Activated CD8-positive, alpha-beta memory T cell treated with anti-CD3 and anti-CD28 coated beads for 48 hours (primary cell): ENCODE measurements around the gene NAA38.

Source experiments
- DNase-seq, 3 experiments: peaks; one replicate each; pipeline ENCODE4 v3.0.0-alpha.2; 2020; ENCODE audit warnings: low read depth in 2 of 3, low spot score in 2 of 3

Gene NAA38

GRCh38 chr17:7852919-7853690 lies 4.3 kb downstream of the NAA38 start:
- no peak for DNase-seq

- no peak for DNase-seq
Measured at GRCh38 chr17:7852262-7852670, 5.1 kb downstream of the NAA38 start.

DNA sequence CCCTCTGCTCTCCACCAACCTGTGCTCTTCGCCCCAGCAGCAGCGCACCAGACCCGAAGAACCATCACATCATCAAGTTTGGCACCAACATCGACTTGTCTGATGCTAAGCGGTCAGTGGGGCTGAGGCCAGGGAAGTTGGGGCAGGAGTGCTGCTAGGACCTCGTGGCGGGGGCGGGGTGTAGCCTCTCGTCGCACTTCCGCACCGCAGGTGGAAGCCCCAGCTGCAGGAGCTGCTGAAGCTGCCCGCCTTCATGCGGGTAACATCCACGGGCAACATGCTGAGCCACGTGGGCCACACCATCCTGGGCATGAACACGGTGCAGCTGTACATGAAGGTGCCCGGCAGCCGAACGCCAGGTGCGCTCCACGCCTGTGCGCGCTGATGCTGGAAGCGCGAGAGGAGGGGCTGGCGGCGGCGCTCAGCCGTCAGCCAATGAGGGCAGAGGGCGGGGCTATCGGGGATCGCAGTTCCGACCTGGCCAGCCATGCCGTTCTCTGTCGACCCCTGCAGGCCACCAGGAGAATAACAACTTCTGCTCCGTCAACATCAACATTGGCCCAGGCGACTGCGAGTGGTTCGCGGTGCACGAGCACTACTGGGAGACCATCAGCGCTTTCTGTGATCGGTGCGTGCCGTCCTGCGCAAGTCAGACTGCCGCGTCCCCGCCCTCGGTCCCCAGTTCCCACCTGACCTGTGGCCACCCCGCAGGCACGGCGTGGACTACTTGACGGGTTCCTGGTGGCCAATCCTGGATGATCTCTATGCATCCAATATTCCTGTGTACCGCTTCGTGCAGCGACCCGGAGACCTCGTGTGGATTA lies 5.7 kb downstream of the NAA38 start:
- peak; percentile 79 to 87 (median 80) for DNase-seq

DNA sequence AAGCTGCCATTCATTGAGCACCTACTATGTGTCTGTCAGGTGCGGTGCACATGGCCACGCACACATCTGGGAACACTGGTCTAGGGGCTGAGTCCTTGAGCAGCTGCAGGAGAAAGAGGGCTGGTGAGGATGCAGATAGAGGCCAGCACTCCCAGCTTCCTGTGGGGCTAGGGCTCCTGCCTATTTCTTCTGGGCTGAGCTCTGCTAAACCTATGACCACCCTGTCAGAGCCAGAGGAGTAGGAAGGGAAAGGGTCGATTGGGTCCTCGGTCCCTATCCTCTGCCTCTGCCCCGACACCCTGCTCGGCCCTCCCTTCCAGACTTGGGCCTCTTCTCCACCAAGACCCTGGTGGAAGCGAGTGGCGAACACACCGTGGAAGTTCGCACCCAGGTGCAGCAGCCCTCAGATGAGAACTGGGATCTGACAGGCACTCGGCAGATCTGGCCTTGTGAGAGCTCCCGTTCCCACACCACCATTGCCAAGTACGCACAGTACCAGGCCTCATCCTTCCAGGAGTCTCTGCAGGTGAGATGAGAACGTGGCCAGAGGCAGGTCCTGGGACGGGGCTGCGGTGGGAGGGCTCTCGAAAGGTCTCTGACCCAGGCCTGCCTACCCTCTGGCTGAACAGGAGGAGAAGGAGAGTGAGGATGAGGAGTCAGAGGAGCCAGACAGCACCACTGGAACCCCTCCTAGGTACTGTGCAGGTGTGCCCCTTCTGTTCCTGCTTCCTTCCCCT lies 6.5 kb downstream of the NAA38 start:
- DNase-seq: no peak

GRCh38 chr17:7849751-7850504 lies 7.4 kb downstream of the NAA38 start:
- DNase-seq: no peak

- no peak for DNase-seq
Measured at GRCh38 chr17:7849130-7849750, 8.1 kb downstream of the NAA38 start.

DNA sequence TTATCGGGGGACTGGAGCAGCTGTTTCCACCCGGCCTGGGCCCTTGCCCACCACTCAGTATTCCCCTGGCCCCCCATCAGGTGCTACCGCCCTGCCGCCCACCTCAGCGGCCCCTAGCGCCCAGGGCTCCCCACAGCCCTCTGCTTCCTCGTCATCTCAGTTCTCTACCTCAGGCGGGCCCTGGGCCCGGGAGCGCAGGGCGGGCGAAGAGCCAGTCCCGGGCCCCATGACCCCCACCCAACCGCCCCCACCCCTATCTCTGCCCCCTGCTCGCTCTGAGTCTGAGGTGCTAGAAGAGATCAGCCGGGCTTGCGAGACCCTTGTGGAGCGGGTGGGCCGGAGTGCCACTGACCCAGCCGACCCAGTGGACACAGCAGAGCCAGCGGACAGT lies 8.6 kb downstream of the NAA38 start:
- no peak for DNase-seq

GRCh38 chr17:7848131-7848579 lies 9.2 kb downstream of the NAA38 start:
- DNase-seq: no peak

DNA sequence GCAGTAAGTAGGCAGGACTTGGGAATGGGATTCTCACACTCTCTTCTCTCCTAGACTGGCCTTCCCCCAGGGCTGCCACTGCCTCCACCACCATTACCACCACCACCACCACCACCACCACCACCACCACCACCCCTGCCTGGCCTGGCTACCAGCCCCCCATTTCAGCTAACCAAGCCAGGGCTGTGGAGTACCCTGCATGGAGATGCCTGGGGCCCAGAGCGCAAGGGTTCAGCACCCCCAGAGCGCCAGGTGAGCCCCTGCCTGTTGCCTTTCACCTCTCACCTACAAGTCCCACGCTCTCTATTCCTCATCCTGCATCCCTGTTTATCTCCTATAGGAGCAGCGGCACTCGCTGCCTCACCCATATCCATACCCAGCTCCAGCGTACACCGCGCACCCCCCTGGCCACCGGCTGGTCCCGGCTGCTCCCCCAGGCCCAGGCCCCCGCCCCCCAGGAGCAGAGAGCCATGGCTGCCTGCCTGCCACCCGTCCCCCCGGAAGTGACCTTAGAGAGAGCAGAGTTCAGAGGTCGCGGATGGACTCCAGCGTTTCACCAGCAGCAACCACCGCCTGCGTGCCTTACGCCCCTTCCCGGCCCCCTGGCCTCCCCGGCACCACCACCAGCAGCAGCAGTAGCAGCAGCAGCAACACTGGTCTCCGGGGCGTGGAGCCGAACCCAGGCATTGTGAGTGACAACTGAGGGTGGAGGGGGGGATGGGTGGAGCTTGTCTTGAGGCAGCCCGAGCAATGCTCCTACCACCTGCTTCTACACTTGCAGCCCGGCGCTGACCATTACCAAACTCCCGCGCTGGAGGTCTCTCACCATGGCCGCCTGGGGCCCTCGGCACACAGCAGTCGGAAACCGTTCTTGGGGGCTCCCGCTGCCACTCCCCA lies 10.3 kb downstream of the NAA38 start:
- no peak for DNase-seq

DNA sequence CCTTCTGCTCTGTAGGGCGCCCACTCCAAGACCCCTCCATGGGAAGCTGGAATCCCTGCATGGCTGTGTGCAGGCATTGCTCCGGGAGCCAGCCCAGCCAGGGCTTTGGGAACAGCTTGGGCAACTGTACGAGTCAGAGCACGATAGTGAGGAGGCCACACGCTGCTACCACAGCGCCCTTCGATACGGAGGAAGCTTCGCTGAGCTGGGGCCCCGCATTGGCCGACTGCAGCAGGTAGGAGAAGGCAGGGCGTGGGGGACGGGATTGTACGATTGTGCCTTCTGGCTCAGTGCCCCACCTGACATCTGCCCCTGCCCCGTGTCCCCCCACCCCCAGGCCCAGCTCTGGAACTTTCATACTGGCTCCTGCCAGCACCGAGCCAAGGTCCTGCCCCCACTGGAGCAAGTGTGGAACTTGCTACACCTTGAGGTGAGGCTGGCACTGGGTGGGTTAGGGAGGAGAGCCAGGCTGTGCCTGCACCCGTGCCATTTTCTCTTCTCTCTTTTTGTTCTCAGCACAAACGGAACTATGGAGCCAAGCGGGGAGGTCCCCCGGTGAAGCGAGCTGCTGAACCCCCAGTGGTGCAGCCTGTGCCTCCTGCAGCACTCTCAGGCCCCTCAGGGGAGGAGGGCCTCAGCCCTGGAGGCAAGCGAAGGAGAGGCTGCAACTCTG lies 11.2 kb downstream of the NAA38 start:
- DNase-seq: no peak

- no peak for DNase-seq
Measured at GRCh38 chr17:7845359-7846062, 11.8 kb downstream of the NAA38 start.

DNA sequence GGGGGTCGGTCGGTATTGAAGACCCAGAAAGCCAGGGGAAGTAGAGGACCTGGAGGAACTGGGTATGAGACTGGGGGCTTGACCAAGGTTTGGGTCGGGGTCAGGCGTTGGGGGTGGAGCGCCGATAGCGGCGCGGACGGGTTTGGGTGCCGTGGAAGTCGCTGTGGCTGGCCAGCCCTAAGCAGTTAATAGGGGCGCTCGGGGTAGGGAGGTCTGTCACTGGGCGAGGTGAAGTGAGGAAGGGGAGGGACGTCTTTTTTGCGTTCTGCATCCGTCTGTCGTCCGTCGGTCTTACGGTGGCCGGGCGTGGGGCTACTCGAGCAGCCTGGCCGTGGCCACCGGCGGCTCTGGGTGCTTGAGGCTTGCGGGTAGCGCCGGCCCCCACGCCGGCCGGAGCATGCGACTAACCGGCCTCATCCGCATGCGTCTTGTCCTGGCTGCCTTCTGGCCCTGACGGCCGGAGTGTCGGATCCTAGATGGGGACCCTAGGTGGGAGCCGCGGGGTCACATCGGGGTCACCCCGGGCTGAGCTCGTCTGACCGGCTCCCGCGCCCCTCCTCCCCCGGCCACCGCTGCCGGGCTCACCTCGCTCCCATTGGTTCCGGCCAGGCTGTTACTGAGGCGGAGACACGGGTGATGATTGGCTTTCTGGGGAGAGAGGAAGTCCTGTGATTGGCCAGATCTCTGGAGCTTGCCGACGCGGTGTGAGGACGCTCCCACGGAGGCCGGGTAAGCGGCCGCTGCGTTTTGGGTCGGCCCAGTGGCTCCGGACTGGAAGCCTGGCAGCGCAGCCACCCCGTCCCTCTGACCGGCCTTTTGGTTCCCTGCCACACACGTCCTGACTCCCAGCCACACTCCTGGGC lies 12.8 kb downstream of the NAA38 start:
- DNase-seq: peak in 2 of 3 experiments; percentile 67 to 73

DNA sequence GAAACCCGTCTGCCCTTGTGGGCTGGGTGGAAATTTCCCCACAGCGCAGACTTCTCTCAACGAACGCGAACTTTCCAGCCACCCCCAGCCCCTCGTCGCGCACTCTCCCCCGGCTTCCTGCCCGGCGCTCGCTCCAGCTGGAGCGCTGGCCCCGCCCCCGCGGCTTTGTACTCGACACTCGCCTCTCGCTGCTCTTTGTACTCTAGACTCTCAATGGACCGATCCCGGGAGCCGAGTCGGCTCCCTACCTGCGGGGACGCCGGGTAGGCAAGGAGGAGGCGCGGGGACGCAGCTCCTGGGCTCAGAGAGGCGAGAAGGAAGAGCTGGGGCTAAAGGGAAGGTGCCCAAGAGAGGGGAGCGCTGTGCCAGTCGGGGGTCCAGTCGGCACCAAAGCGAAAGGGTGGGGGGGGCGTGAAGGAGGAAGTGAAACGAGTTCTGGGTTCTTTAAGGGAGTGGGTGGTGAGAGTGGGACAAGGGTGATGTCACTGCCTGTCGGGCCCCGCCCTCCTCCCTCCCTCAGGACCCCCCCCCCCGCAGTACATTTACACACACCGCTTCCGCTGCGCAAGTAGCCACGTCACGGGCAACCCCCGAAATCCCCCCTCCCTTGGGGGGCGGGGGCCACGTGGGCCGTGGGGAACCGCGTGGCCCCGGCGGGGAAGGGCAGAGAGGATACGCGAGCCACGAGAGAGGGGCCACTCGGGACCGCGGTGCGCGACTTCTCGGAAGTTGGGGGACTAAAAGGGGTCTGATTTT lies 13.6 kb downstream of the NAA38 start:
- DNase-seq: peak; percentile 66 to 82 (median 78)

DNA sequence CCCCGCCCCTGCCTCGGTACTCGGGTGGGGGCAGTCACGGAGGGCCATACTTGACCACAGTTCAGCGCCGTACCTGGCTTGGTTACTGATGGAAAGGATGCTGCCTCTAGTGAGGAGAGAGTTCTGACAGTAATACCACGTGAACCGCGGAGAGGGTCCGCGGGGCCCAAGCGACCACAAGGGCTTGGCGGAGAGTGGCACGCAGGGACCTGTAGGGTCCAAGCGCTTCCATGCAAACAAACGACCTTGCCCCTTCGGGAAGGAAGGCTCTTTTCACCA lies 14.2 kb downstream of the NAA38 start:
- DNase-seq: peak in 1 of 3 experiments; percentile 58

DNA sequence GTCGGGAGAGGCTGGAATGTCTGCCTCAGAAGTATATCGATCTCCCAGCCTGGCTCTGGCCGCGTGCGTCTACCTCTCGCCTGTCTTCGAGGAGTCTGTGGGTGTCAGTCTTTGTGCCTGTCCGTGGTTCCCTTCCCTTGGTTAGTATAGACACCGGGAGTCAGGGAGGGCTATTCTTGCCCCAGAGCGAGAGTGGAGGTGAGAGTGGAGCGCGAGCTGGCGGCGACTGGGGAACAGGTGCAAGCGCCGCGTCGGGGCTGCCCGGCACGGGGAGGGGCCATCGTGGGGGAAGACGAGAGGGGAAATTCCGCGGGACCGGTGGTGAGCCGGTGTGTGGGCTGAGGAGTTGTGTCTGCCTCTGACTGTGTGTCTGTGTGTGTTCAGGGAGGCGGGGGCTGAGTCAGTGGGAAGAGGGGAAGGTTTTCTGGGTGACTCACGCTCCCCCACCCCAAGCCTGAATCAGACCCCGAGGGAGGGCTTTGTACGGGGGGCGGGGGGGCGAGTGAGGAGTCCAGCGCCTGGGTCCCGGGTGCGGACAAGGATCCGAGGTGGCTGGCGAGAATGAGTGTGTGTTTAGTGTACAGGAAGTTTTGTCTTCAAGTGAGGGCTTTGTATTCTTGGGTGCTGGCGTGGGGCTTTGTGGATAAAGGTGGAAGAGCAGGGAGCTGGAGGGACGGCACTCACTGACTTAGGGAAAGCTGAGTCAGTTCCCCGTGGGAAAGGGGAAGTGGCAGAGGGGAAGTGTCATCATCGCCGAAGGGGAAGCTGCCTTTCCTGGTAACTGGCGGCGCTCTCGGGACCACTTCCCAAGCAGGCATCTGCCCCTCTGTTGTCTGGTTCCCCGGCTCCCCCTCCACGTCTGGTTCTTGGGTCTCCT lies 14.7 kb downstream of the NAA38 start:
- DNase-seq: peak; percentile 88 to 93 (median 88)

DNA sequence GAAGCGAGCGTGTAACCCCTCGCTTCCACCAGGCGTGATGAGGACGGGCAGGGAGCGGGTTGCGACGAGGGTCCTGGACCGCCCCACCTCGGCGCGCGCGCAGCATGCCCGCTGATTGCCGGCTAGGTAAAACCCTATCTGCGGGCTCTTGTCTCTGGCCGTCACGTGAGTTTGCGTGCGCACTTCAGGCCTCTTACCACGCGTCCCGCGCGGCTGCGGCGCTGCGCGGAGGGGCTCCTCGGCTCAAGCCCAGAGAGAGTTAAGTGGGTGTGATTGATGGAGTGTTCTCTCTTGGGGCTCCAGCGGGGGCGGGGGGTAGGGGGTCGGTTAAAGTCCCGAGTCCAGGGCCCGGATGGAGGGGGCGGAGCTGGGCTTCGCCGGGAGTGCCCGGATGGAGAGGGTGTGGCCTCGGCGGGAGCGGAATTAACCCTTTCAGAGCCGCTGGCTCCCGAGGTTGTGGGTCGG lies 15.4 kb downstream of the NAA38 start:
- peak; percentile 72 to 88 (median 74) for DNase-seq
